Ishikawa (cell line): ENCODE measurements around the gene NR6A1.

ENCODE experiments used
- CEBPB ChIP-seq: IDR thresholded peaks from 2 replicates; pipeline ENCODE4 v1.6.1; 2012
- CREB1 ChIP-seq: IDR thresholded peaks from 2 replicates; pipeline ENCODE4 v1.6.1; 2012; ENCODE audit warnings: low read depth
- EGR1 ChIP-seq: IDR thresholded peaks from 2 replicates; pipeline ENCODE4 v1.6.1; 2012
- EP300 ChIP-seq: IDR thresholded peaks from 2 replicates; pipeline ENCODE4 v1.6.1; 2012; ENCODE audit warnings: borderline replicate concordance
- FOXM1 ChIP-seq: IDR thresholded peaks from 2 replicates; pipeline ENCODE4 v1.6.1; 2012; ENCODE audit warnings: low read depth, borderline replicate concordance
- MAX ChIP-seq: IDR thresholded peaks from 2 replicates; pipeline ENCODE4 v1.6.1; 2012
- NFIC ChIP-seq: IDR thresholded peaks from 2 replicates; pipeline ENCODE4 v1.6.1; 2012
- RAD21 ChIP-seq: IDR thresholded peaks from 2 replicates; pipeline ENCODE4 v1.6.1; 2012; ENCODE audit warnings: low read depth
- REST ChIP-seq: IDR thresholded peaks from 2 replicates; pipeline ENCODE4 v1.6.1; 2012; ENCODE audit warnings: low read depth, mild to moderate bottlenecking
- TAF1 ChIP-seq: IDR thresholded peaks from 2 replicates; pipeline ENCODE4 v1.6.1; 2012; ENCODE audit warnings: low read depth, mild to moderate bottlenecking
- TCF12 ChIP-seq: IDR thresholded peaks from 2 replicates; pipeline ENCODE4 v1.6.1; 2012; ENCODE audit warnings: low read depth
- TEAD4 ChIP-seq: IDR thresholded peaks from 2 replicates; pipeline ENCODE4 v1.6.1; 2012
- USF1 ChIP-seq: IDR thresholded peaks from 2 replicates; pipeline ENCODE4 v1.6.1; 2012
- YY1 ChIP-seq: IDR thresholded peaks from 2 replicates; pipeline ENCODE4 v1.6.1; 2012; ENCODE audit warnings: low read depth
- ZBTB7A ChIP-seq: IDR thresholded peaks from 2 replicates; pipeline ENCODE4 v1.6.1; 2012; ENCODE audit warnings: low read depth

The NR6A1 gene

GRCh38 chr9:124475158-124475867 lies 295.8 kb downstream of the NR6A1 start:
- TF ChIP-seq CEBPB (no peak), TEAD4 (no peak), RAD21 (peak; percentile 39; the same call in 1 of the 2 replicates), CREB1 (no peak), TCF12 (no peak)

- TF ChIP-seq EGR1 (no peak), ZBTB7A (no peak), MAX (no peak), USF1 (no peak), RAD21 (no peak), NFIC (no peak)
These were observed 297.0 kb downstream of the NR6A1 start for GRCh38 chr9:124474151-124474550.

- no peak for TF ChIP-seq RAD21
- TF ChIP-seq ZBTB7A, result no peak
- no peak for TF ChIP-seq TCF12
- TF ChIP-seq REST, result no peak
- no peak for TF ChIP-seq TAF1
- TF ChIP-seq YY1, result no peak
- no peak for TF ChIP-seq NFIC
- TF ChIP-seq EP300, result no peak
- TF ChIP-seq FOXM1, result no peak
- no peak for TF ChIP-seq CREB1
- TF ChIP-seq MAX, result no peak
- no peak for TF ChIP-seq CEBPB
- TF ChIP-seq USF1, result no peak
- no peak for TF ChIP-seq TEAD4
- no peak for TF ChIP-seq EGR1
These were observed 297.8 kb downstream of the NR6A1 start for GRCh38 chr9:124473310-124473709.

GRCh38 chr9:124472770-124473169 lies 298.3 kb downstream of the NR6A1 start:
- TF ChIP-seq USF1 (no peak), RAD21 (no peak), EGR1 (no peak), TCF12 (no peak), ZBTB7A (no peak), NFIC (no peak), FOXM1 (no peak), YY1 (no peak), MAX (no peak), EP300 (no peak), TAF1 (no peak)

- TF ChIP-seq TEAD4, result no peak
- no peak for TF ChIP-seq NFIC
- no peak for TF ChIP-seq CEBPB
- no peak for TF ChIP-seq REST
- TF ChIP-seq TCF12, result no peak
- no peak for TF ChIP-seq USF1
- TF ChIP-seq EGR1, result no peak
- no peak for TF ChIP-seq RAD21
- TF ChIP-seq ZBTB7A, result no peak
- no peak for TF ChIP-seq TAF1
- TF ChIP-seq YY1, result no peak
- TF ChIP-seq MAX, result no peak
These were observed 299.4 kb downstream of the NR6A1 start for GRCh38 chr9:124471761-124472160.
